SU-DHL-6 (cell line): ENCODE data around the gene KRTAP10-4.

Experiments used
- H2AFZ ChIP-seq: fragments of 200-600 bp; sonication (generic); 2 replicates; pipeline ENCODE4 v1.6.1; 2014; ENCODE audit warnings: low read depth, mild to moderate bottlenecking, moderate library complexity, mixed read lengths, antibody characterized with exemption, low read length; ENCODE audit not compliant: severe bottlenecking
- H3F3A ChIP-seq: fragments of 200-600 bp; shearing (Covaris generic); 2 replicates; pipeline ENCODE4 v1.6.0; 2016; ENCODE audit warnings: antibody characterized with exemption, mild to moderate bottlenecking; ENCODE audit not compliant: insufficient read depth
- H3K27ac ChIP-seq: fragments of 200-600 bp; sonication (generic); 2 replicates; pipeline ENCODE4 v1.5.1; 2016; ENCODE audit warnings: low read depth, mild to moderate bottlenecking, low read length, moderate library complexity, mixed read lengths
- H3K27me3 ChIP-seq: fragments of 200-600 bp; sonication (generic), shearing (Covaris generic); 2 replicates; pipeline ENCODE4 v1.6.0; 2014; ENCODE audit warnings: mild to moderate bottlenecking, low read length
- H3K36me3 ChIP-seq: fragments of 200-600 bp; sonication (generic); 2 replicates; pipeline ENCODE4 v1.6.1; 2014; ENCODE audit warnings: mild to moderate bottlenecking, low read length, mixed read lengths
- H3K4me2 ChIP-seq: fragments of 300-600, 200-600 bp; shearing (Covaris generic), sonication (generic); 2 replicates; pipeline ENCODE4 v1.6.0; 2014; ENCODE audit warnings: low read length, low read depth, mild to moderate bottlenecking; ENCODE audit not compliant: poor library complexity, severe bottlenecking
- H3K4me3 ChIP-seq: fragments of 200-600 bp; sonication (generic); 2 replicates; pipeline ENCODE4 v1.5.1; 2014; ENCODE audit warnings: antibody characterized with exemption, low read length, mild to moderate bottlenecking, mixed read lengths; ENCODE audit not compliant: insufficient read depth, poor library complexity, severe bottlenecking
- H3K79me2 ChIP-seq: fragments of 200-600 bp; sonication (generic); 2 replicates; pipeline ENCODE4 v1.6.1; 2014; ENCODE audit warnings: mild to moderate bottlenecking, low read length, moderate library complexity; ENCODE audit not compliant: insufficient read depth
- H3K9ac ChIP-seq: fragments of 200-600 bp; sonication (generic); 2 replicates; pipeline ENCODE4 v1.7.0; 2014; ENCODE audit warnings: mild to moderate bottlenecking, low read length
- H3K9me2 ChIP-seq: fragments of 200-600 bp; sonication (generic); replicated peaks from 2 replicates; pipeline ENCODE4 v1.6.1; 2014; ENCODE audit warnings: low read length; ENCODE audit not compliant: insufficient read depth
- H3K9me3 ChIP-seq: fragments of 200-600 bp; sonication (generic); 2 replicates; pipeline ENCODE4 v1.6.1; 2014; ENCODE audit warnings: low read length, mixed read lengths; ENCODE audit not compliant: insufficient read depth
- H4K20me1 ChIP-seq: fragments of 200-600 bp; sonication (generic); 2 replicates; pipeline ENCODE4 v1.6.1; 2014; ENCODE audit warnings: low read depth, mild to moderate bottlenecking, antibody characterized with exemption, low read length, moderate library complexity, mixed read lengths
- EZH2phosphoT487 ChIP-seq: fragments of 200-600 bp; sonication (generic), shearing (Covaris generic); conservative IDR thresholded peaks from 2 replicates; pipeline ENCODE4 v1.6.1; 2018; ENCODE audit warnings: mild to moderate bottlenecking, antibody characterized with exemption, low read length, moderate library complexity, mixed read lengths
- TF ChIP-seq, protein P1 (sequence below): fragments of 200-600 bp; sonication (generic); IDR thresholded peaks from one replicate; pipeline ENCODE4 v1.5.1; 2017; ENCODE audit warnings: antibody characterized with exemption, mild to moderate bottlenecking, low read length, moderate library complexity; ENCODE audit not compliant: insufficient read depth, poor library complexity, severe bottlenecking

The KRTAP10-4 gene

DNA sequence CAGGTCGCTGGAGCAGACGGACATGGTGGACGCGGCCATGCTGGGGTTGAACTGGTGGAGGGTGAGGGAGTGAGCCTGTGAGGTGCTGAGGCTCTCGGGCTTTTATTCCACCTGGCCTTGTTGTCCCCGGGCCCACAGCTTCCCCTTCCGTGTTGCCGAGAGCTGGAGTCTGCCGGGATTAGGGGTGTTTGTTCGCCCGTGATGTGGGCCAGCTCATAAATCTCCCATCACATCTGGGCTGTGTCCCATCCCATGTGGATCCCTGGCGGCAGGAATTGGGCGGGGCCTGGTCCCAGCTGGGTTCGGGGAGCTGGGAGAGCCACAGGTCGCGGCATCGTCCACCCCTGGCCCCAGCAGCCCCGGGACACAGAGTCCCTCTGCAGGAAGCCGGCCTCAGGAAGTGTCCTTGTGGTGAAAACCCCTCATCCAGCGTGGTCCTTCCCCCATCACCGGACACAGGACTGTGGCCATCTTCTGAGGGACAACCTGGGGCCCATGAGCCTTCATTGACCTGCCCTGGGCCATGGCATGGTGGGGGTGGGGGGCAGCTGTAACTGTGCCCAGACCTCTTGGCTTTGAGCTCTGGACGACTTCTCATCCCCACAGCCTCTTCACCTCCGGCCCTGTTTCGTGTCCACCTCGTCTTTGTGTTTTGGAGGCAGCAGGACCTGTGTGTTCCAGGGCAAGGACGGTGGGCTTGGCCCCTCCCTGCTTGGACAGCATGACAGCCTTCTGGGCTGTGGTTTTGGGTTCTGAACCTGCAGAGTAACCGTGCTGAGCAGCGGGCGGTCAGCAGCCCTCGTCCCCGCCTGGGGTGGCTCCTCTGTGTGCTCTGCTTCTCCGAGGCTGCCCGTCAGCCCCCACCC is 19.1 kb downstream of the KRTAP10-4 start, which contains the start of gene KRTAP10-6:
Gene KRTAP10-6 (minus strand): TSS at position 60 of the 866 bp plus-strand sequence. CDS start 21 bp downstream, at position 39.
- H3K4me2 ChIP-seq = no peak within 1 kb of the TSS
- H3K9me3 ChIP-seq = no peaks in the 10 kb centered on the region
- no peaks in the 10 kb centered on the region for H3F3A ChIP-seq
- no peaks in the 10 kb centered on the region for H4K20me1 ChIP-seq
- H3K36me3 ChIP-seq = no peaks in the 10 kb centered on the region
- H3K9ac ChIP-seq = no peak within 1 kb of the TSS
- H3K79me2 ChIP-seq = no peaks in the 10 kb centered on the region
- H3K4me3 ChIP-seq = no peak within 1 kb of the TSS
- H3K9me2 ChIP-seq = no peaks in the 10 kb centered on the region
- H3K27me3 ChIP-seq = no peaks in the 10 kb centered on the region
- H2AFZ ChIP-seq = no peak within 1 kb of the TSS
- TF ChIP-seq EZH2phosphoT487 = no peak
- TF ChIP-seq, protein P1, sequence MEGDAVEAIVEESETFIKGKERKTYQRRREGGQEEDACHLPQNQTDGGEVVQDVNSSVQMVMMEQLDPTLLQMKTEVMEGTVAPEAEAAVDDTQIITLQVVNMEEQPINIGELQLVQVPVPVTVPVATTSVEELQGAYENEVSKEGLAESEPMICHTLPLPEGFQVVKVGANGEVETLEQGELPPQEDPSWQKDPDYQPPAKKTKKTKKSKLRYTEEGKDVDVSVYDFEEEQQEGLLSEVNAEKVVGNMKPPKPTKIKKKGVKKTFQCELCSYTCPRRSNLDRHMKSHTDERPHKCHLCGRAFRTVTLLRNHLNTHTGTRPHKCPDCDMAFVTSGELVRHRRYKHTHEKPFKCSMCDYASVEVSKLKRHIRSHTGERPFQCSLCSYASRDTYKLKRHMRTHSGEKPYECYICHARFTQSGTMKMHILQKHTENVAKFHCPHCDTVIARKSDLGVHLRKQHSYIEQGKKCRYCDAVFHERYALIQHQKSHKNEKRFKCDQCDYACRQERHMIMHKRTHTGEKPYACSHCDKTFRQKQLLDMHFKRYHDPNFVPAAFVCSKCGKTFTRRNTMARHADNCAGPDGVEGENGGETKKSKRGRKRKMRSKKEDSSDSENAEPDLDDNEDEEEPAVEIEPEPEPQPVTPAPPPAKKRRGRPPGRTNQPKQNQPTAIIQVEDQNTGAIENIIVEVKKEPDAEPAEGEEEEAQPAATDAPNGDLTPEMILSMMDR = no peak
- H3K27ac ChIP-seq = no peak within 1 kb of the TSS

DNA sequence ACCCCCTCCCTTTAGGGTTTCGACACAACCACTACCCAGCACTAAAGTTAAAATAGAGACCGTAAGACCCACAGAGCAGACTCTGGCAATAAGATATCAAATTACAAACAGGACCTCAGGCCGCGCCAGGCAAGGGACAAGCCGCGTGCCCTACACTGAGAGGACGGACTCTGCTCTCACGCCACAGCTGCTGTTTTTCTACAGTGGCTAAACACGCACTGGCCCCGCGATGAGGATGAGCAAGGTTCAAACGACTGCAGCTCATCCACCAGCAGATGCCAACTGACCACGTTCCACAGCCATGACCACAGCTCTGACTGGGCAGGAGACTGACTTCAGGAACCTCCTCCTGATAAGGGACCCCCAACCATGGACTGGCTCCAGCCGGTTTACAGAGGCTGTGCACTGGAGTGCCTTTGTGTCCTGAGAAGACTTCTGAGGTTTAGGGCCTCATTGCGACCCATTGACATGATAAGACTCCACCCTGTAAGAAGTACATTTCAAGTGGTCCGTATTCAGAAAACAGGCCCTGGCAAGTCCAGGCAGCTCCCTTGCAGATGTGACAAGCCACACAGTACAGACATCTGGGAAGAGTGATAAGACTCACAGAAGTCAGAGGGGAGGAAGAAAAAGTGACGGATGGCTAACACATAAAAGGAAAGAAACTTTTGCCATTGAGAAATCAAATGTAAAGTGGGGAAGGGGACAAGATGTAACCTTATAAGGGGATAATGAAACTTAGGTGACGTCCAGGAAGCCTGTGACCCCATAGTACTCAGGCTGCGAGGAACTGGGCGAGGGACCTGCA is 20.3 kb downstream of the KRTAP10-4 start:
- Histone ChIP-seq H3K36me3 (no peaks in the 10 kb centered on the region), H3K27me3 (no peaks in the 10 kb centered on the region), H3K27ac (no peak overlapping the region), H3K4me2 (no peak overlapping the region), H3K4me3 (no peak overlapping the region), H3K9me2 (no peaks in the 10 kb centered on the region), H3K9ac (no peak overlapping the region), H2AFZ (no peak overlapping the region), H3K79me2 (no peaks in the 10 kb centered on the region), H3K9me3 (no peaks in the 10 kb centered on the region), H3F3A (no peaks in the 10 kb centered on the region), H4K20me1 (no peaks in the 10 kb centered on the region)
- TF ChIP-seq EZH2phosphoT487 = no peak
- TF ChIP-seq, protein P1 = no peak

GRCh38 chr21:44594406-44594916 is 20.9 kb downstream of the KRTAP10-4 start:
- Histone ChIP-seq H3K79me2 (no peaks in the 10 kb centered on the region), H3K9ac (no peak overlapping the region), H4K20me1 (no peaks in the 10 kb centered on the region), H3K36me3 (no peaks in the 10 kb centered on the region), H3K4me2 (no peak overlapping the region), H3K9me3 (no peaks in the 10 kb centered on the region), H2AFZ (no peak overlapping the region), H3K27ac (no peak overlapping the region), H3K4me3 (no peak overlapping the region), H3K27me3 (no peaks in the 10 kb centered on the region), H3F3A (no peaks in the 10 kb centered on the region), H3K9me2 (no peaks in the 10 kb centered on the region)
- TF ChIP-seq, protein P1 = no peak
- no peak for TF ChIP-seq EZH2phosphoT487
